ENCODE measurements around the gene VPS11.
"Not testable (repeated sequence)": the region's sequence is repeated elsewhere in the genome, so short reads cannot be mapped to it uniquely, and the experiment has no call there.

Gene VPS11

GRCh38 chr11:119029069-119029339 lies 38.6 kb upstream of the VPS11 start:
- H3K4me3 ChIP-seq (ENCODE audit: low read depth, low read length), result no peak overlapping the region
- no peak for DNase-seq (ENCODE audit: low read depth)
- TF ChIP-seq CTCF (conservative IDR thresholded peaks at IDR 0.05; ENCODE audit: low read depth, low read length), result no peak

GRCh38 chr11:119029340-119030028 lies 38.1 kb upstream of the VPS11 start:
- H3K4me3 ChIP-seq (ENCODE audit: low read depth, low read length), result peak overlapping the region; percentile 82
- no peak for TF ChIP-seq CTCF (conservative IDR thresholded peaks at IDR 0.05; ENCODE audit: low read depth, low read length)
- DNase-seq (ENCODE audit: low read depth), result no peak

GRCh38 chr11:119030029-119030328 lies 37.6 kb upstream of the VPS11 start:
- H3K4me3 ChIP-seq (ENCODE audit: low read depth, low read length), result peak overlapping the region; percentile 82
- no peak for TF ChIP-seq CTCF (conservative IDR thresholded peaks at IDR 0.05; ENCODE audit: low read depth, low read length)
- no peak for DNase-seq (ENCODE audit: low read depth)

GRCh38 chr11:119030329-119031047 lies 37.1 kb upstream of the VPS11 start, which contains the start of gene SLC37A4:
Gene SLC37A4, minus strand, starts transcription at chr11:119030877.
- TF ChIP-seq CTCF (conservative IDR thresholded peaks at IDR 0.05; ENCODE audit: low read depth, low read length), result no peak

GRCh38 chr11:119031912-119032280 lies 35.7 kb upstream of the VPS11 start:
- no peak for DNase-seq (ENCODE audit: low read depth)
- TF ChIP-seq CTCF (conservative IDR thresholded peaks at IDR 0.05; ENCODE audit: low read depth, low read length), result no peak
- no peak overlapping the region for H3K4me3 ChIP-seq (ENCODE audit: low read depth, low read length)

More at GRCh38 chr11:119030329-119031047, 37.1 kb upstream of the VPS11 start, which contains the start of gene SLC37A4:
- H3K4me3 ChIP-seq (ENCODE audit: low read depth, low read length), result peak within 1 kb of the TSS; percentile 82
- peak; percentile 99 for DNase-seq (ENCODE audit: low read depth)

GRCh38 chr11:119033421-119033820 lies 34.2 kb upstream of the VPS11 start:
- H3K4me3 ChIP-seq (ENCODE audit: low read depth, low read length); DNase-seq (ENCODE audit: low read depth): not testable (repeated sequence)

- no peak overlapping the region for H3K4me3 ChIP-seq (ENCODE audit: low read depth, low read length)
- no peak for TF ChIP-seq CTCF (conservative IDR thresholded peaks at IDR 0.05; ENCODE audit: low read depth, low read length)
- no peak for DNase-seq (ENCODE audit: low read depth)
Observed at GRCh38 chr11:119034813-119035212, 32.8 kb upstream of the VPS11 start.
